ENCODE measurements around the gene B3GNT7.
"Not testable (repeated sequence)": the region's sequence is repeated elsewhere in the genome, so short reads cannot be mapped to it uniquely, and the experiment has no call there.

B3GNT7 gene

DNA sequence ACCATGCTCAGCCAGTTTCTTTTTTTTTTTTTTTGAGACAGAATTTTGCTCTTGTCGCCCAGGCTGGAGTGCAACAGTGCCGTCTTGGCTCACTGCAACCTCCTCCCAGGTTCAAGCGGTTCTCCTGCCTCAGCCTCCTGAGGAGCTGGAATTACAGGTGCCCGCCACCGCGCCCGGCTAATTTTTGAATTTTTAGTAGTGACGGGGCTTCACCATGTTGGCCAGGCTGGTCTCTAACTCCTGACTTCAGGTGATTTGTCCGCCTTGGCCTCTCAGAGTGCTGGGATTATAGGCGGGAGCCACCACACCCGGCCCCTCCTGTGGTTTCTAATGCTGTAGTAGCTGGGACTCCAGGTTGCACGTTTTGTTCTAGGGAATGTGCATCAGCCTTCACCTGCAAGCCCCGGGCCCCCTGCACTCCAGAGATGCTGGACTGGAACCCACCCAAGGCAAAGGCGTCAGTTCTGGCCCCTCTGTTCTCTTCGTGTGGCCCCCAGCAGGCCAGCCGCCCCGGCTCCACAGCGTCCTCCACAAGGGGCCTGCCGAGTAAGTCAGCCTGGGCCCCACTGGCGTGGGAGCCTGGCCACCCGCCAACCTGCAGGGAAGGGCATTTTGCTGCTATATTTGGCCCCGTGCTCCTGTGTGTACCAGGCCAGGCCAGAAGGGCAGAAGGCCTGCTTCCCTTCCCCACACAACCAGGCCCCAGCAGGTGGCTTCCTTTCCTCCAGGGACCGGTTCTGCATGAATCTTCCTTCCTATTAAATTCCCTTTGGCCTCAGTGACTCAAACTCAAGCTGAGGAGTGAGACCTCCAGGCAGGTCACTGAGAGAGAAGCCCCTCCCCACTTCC is 25.7 kb upstream of the B3GNT7 start:
- DNase-seq = no peak

DNA sequence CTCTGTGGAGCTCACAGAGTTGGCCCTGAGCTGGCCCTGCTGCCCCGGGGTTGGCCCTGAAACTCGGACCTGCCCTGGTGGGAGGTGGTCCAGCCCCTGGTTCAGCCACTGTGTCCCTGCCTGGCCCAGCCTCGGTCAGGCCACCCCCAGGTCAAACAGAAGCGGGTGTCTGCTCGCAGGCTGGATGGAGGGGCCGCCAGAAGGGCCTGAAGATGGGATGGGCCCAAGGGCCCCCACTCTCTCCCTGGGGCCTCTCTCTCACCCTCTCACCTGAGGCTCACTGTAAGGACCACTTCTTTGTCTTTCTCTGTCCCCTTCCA is 25.1 kb upstream of the B3GNT7 start:
- no peak for DNase-seq

DNA sequence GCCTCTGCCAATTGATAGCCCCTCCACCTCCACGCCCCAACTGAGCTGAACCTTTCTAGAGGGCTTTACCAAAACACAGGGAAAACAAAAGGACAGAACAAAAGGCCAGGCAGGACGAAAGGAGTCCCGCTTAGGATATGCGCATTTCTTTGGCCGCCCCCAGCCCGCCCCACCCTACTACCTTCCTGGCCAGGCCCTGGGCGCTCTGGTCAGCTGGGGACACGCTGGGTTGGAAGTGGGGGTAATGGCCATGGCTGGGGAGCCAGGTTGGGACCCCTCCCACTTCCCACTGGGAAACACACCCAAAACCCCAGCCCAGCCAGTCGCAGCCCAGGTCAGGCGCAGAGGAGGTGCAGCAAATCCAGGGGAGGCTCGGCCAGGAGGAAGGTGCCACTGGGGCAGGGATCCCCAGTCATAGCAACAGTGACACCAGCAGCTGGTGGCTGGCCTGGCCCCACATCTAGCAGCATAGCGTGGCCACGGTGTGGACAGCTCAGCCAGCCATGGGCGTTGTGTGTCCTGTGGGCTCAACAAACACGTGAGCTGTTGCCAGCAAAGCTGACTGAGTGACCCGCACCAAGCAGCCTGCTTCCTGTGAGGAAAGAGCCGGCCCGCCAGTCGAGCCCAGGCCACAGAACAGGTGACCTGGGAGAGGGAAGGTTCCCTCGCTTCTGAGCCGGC is 24.6 kb upstream of the B3GNT7 start:
- no peak for DNase-seq

DNA sequence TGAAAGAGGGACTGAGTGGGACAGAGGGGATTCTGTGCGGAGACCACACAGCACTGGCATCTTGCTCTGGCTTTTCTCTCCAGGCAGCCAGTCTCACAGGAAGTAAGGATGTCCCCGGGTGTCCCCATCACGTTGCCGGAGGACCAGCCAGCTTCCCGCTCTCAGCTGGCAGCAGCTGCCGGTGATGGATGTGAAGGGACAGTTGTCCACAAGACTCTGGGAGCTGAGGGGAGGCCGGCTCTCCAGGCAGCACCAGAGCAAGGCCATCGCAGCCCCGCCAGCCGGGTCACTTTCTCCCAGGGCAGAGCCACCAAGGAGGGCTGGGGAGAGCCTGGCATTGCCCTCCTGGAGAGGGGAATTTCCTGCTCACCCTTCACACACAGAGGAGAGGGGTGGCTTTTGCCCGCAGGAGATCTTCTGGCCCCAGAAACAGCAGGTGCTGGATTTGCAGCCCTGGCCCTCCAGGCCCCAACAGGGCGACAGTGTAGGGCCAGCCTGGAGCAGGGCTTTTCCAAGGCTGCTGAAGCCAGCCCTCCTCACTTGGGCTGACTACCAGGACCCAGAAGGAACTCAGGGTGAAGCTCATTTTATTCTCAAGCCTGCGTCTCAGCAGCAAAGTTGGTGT is 24.0 kb upstream of the B3GNT7 start:
- no peak for DNase-seq

GRCh38 chr2:231372326-231372725 is 23.2 kb upstream of the B3GNT7 start:
- no peak for DNase-seq

DNA sequence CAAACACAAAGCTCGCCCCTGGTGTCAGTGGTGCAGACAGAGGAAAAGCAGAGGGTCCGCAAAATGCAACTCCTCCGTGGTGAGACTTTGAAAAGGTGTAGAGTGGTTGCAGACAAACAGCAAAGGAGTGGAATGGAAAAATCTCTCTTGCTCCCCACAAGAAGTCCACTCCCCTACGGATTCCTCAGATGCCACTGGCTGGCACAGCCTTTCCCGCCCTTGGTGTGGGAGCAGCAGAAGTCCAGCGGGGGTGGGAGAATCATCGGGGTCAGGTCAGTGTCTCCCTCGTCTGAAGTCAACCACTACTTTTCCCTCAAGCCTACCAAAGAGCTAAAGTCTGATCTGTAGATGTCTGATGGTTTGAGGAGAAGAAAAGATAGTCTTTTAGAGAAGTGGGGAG is 22.3 kb upstream of the B3GNT7 start:
- DNase-seq = no peak

- no peak for DNase-seq
Observed at GRCh38 chr2:231373786-231374349, 21.6 kb upstream of the B3GNT7 start.

GRCh38 chr2:231374771-231375170 is 20.7 kb upstream of the B3GNT7 start:
- DNase-seq = no peak

DNA sequence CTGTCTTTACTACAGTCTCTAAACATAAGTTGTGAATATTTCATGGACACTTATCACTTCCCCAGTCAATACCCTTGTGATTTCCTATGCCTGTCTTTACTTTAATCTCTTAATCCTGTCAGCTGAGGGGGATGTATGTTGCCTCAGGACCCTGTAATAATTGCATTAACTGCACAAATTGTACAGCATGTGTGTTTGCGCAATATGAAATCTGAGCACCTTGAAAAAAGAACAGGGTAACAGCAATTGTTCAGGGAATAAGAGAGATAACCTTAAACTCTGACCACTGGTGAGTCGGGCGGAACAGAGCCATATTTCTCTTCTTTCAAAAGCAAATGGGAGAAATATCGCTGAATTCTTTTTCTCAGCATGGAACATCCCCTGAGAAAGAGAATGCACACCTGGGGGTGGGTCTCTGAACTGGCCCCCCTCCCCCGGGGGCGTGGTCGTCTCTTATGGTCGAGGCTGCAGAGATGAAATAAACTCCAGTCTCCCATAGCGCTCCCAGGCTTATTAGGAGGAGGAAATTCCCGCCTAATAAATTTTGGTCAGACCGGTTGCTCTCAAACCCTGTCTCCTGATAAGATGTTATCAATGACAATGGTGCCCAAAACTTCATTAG is 19.4 kb upstream of the B3GNT7 start:
- not testable (repeated sequence) for DNase-seq

GRCh38 chr2:231376857-231377256 is 18.7 kb upstream of the B3GNT7 start:
- DNase-seq = no peak

DNA sequence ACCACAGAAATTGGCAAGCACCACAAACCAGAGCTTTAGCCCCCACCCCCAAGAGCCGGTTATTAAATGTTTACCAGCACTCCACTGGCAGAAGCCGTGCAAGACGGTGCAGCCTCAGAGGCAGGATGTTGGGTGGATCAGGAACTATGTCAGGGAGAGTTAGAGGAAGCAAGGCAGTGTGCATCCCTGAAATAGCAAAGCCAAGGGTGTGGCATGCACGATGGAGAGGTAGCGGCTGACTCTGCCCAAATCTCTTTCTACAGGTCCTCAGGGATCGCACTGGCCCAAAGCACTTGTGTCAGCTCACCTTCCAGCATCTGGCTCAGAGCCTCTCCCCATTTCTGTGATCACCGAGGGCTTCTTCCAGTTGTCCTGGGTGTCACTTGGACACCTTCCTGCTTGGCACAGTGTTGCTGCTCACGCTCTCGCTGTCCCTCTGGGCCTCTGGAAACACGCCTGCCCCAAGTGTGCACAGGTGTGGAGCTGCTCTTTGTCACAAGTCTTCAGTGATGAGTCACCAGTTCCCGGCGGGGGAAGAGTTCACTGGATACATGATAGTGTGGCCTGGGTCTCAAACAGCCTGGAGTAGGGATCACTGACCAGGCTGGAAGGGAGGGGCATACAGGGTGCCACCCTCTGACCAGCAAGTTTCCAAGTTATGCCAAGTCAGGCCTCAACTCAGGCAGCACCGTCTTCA is 17.3 kb upstream of the B3GNT7 start:
- no peak for DNase-seq

- DNase-seq = no peak
Observed at GRCh38 chr2:231379266-231380215, 16.0 kb upstream of the B3GNT7 start.

DNA sequence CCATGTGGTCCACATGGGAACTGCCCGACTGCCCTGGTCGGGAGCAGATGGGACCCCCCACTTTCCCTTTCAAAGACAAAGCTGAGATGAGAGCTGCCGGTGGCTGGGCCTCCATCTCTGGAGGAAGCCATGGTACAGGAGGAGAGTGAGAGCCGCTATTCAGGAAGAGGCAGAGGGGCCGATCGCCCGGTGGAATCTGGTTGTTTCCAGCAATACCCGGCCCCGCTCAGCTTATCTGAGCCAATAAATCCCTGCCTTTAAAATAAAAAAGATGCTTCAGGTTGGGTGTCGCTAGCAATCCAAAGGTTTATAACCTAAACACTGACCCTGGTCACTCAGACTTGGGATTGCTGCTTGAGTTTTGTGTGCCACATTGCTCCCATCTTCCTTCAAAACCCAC is 15.2 kb upstream of the B3GNT7 start:
- DNase-seq = no peak

DNA sequence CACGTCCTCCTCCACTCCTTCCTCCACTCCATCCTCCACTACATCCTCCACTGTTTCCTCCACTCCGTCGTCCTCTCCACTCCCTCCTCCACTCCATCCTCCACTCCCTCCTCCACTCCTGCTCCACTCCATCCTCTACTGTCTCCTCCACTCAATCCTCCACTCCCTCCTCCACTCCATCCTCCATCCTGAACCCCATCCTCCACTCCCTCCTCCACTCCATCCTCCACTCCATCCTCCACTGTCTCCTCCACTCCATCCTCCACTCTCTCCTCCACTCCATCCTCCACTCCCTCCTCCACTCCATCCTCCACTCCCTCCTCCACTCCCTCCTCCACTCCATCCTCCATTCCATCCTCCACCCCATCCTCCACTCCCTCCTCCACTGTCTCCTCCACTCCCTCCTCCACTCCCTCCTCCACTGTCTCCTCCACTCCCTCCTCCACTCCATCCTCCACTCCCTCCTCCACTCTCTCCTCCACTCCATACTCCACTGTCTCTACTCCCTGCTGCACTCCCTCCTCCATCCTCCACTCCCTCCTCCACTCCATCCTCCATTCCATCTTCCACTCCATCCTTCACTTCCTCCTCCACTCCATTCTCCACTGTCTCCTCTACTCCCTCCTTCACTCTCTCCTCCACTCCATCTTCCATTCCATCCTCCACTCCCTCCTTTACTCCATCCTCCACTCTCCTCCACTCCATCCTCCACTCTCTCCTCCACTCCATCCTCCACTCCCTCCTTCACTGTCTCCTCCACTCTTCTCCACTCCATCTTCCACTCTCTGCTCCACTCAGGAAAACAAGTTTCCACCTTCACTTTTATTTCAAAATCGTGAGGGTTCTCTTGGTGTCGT is 14.3 kb upstream of the B3GNT7 start:
- no peak for DNase-seq

DNA sequence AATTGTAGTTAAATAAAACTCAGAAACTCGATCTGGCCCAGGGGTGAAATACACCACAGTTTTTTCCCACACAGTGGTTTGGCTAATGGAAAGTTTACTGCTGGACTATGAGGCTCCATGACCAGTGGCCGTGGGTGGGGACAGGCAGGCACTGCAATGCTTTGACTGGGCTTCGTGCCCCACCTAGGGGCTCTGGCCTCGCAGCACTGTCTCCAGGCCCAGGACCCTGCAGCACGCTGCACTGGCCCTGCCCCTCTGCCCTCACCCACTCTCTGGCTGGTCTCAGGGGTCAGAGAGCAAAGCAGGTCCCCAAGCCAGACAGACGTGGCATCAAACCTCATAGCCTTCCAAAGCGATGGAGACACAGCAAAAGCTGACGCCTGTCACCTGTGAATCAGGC is 13.4 kb upstream of the B3GNT7 start:
- no peak for DNase-seq

- DNase-seq = no peak
Observed at GRCh38 chr2:231383416-231384108, 11.9 kb upstream of the B3GNT7 start.

DNA sequence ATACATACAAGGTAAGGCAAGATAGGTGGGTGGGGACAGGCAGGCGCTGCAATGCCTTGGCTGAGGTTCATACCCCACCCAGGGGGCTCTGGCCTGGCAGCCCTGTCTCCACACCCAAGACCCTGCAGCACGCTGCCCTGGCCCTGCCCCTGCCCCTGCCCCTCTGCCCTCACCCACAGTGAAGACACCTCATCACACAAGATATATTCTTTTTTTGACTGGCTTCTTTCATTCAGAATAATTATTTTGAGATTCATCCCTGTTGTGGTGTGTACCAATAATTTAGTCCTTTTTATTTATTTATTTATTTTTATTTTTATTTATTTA is 11.4 kb upstream of the B3GNT7 start:
- no peak for DNase-seq

DNA sequence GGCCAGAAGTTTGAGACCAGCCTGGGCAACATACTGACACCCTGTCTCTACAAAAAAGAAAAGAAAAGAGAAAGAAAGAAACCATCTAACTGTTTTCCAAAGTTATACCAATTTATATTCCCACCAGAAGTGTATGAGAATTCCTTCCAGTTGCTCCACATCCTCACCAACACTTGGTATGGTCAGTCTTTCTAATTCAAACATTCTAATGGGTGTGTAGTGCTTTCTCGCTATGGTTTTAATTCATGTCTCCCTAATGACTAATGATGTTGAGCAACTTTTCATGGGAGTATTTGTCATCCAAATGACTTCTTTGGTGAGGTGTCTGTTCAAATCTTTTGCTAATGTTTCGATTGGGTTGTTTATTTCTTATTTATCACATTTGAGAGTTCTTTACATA is 10.5 kb upstream of the B3GNT7 start:
- no peak for DNase-seq

- DNase-seq = no peak
Observed at GRCh38 chr2:231385429-231385828, 10.1 kb upstream of the B3GNT7 start.

GRCh38 chr2:231386446-231386845 is 9.1 kb upstream of the B3GNT7 start:
- no peak for DNase-seq
